Calu3 (cell line): ENCODE data around the gene EGFL7. TPM values are rescaled to one million over a fixed set of nuclear protein-coding genes. Genes with fewer than 3 reads are reported as not detected.

Source experiments
- BruUV-seq: library from RNA; stranded (reverse); fragments of 400-500 nt; replicated peaks from 2 replicates; lab custom pipeline; 2021; lab: Mats Ljungman, UMichigan
- CTCF ChIA-PET: fragments of 300-600 bp; sonication (Branson Sonifier 250); formaldehyde crosslinking; loops from one replicate; lab custom pipeline; 2022; ENCODE audit warnings: antibody characterized with exemption; lab: Charles Lee
- DNase-seq: peaks from one replicate; pipeline ENCODE4 v3.0.0; 2022
- H3K27ac Mint-ChIP-seq: one replicate; pipeline ENCODE4 v1.8.0; 2022; ENCODE audit warnings: mixed read lengths; ENCODE audit not compliant: unreplicated experiment
- H3K27me3 Mint-ChIP-seq: one replicate; pipeline ENCODE4 v1.8.0; 2022; ENCODE audit warnings: mixed read lengths; ENCODE audit not compliant: unreplicated experiment
- H3K36me3 Mint-ChIP-seq: one replicate; pipeline ENCODE4 v1.8.0; 2022; ENCODE audit warnings: mild to moderate bottlenecking, moderate library complexity, mixed read lengths; ENCODE audit not compliant: insufficient read depth, unreplicated experiment
- H3K4me1 Mint-ChIP-seq: one replicate; pipeline ENCODE4 v1.8.0; 2022; ENCODE audit warnings: mild to moderate bottlenecking, low read depth, mixed read lengths; ENCODE audit not compliant: unreplicated experiment
- H3K4me3 Mint-ChIP-seq: one replicate; pipeline ENCODE4 v1.8.0; 2022; ENCODE audit warnings: mild to moderate bottlenecking, low read depth, moderate library complexity, mixed read lengths; ENCODE audit not compliant: unreplicated experiment
- H3K9me3 Mint-ChIP-seq: one replicate; pipeline ENCODE4 v1.8.0; 2022; ENCODE audit warnings: low read depth, mixed read lengths; ENCODE audit not compliant: unreplicated experiment
- intact Hi-C: fragments of 100-400 bp; cut with micrococcal nuclease; formaldehyde crosslinking; loops from one replicate; pipeline ENCODE4 v1.10.0; 2022; ENCODE audit not compliant: unreplicated experiment
- total RNA-seq: library from RNA; stranded (reverse); gene quantifications from 2 replicates; pipeline ENCODE4 v1.2.3, GENCODE V29; 2022
- TF ChIP-seq, protein P1 (sequence below): fragments of 200-600 bp; IDR thresholded peaks from one replicate; pipeline ENCODE4 v1.8.0; 2022; ENCODE audit warnings: antibody characterized with exemption; ENCODE audit not compliant: unreplicated experiment

EGFL7 gene
- total RNA-seq, 1 experiment from 2014 or later, result 1.3 TPM

DNA sequence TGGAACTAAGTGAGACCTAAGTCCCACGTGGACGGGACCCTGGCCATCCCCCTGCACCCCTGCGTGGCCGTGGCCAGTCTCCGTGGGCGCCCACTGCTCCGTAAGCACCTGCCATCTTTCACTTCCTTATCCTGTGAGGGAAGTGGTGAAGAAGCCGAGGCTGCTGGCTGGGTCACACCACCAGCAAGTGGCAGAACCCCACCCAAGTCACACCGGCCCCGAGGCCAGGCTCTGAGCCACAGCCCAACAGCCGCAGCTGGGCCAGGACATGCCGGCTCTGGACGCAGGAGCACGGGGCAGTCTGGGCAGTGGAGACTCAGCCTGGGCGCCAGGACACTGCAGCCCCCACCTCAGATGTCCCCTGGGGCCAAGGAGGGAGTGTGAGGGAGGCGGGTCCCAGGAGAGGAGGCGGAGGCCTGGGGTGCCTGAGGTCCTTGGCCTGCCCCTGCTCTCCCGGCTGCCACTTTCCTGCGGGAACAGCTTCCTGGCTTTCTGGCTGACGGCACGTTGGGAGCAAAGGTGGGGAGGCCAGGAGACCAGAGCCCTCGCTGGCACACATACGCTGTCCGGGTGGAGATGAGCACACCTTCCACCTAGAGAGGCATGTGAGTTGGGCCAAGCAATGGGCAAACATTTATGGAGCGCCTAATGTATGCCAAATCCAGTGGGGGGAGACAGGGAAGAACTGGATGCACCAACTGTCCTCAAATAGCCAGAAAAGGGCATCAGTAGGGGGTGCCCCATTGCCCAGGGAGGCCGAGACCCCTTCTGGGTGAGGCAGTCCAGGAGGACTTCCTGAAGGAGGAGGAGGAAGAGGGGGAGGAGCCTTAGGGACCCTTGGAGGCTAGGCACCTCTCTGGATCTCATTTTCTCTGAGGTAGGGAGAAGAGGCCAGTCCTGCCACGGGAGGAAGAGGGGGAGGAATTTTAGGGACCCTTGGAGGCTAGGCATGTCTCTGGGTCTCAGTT lies 43.9 kb upstream of the EGFL7 start:
- CTCF ChIA-PET, result no interaction called here
- BruUV-seq, result no TSS peak
- H3K4me3 Mint-ChIP-seq, result no peak overlapping the region
- no peak for DNase-seq
- peaks cover 7% of the 10 kb centered on the region for H3K4me1 Mint-ChIP-seq
- intact Hi-C loops, result no loop called here
- H3K27ac Mint-ChIP-seq, result no peak overlapping the region
- no peaks in the 10 kb centered on the region for H3K9me3 Mint-ChIP-seq
- TF ChIP-seq, protein P1, sequence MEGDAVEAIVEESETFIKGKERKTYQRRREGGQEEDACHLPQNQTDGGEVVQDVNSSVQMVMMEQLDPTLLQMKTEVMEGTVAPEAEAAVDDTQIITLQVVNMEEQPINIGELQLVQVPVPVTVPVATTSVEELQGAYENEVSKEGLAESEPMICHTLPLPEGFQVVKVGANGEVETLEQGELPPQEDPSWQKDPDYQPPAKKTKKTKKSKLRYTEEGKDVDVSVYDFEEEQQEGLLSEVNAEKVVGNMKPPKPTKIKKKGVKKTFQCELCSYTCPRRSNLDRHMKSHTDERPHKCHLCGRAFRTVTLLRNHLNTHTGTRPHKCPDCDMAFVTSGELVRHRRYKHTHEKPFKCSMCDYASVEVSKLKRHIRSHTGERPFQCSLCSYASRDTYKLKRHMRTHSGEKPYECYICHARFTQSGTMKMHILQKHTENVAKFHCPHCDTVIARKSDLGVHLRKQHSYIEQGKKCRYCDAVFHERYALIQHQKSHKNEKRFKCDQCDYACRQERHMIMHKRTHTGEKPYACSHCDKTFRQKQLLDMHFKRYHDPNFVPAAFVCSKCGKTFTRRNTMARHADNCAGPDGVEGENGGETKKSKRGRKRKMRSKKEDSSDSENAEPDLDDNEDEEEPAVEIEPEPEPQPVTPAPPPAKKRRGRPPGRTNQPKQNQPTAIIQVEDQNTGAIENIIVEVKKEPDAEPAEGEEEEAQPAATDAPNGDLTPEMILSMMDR, result no peak
- H3K27me3 Mint-ChIP-seq, result peaks cover 52% of the 10 kb centered on the region
- H3K36me3 Mint-ChIP-seq, result no peaks in the 10 kb centered on the region

DNA sequence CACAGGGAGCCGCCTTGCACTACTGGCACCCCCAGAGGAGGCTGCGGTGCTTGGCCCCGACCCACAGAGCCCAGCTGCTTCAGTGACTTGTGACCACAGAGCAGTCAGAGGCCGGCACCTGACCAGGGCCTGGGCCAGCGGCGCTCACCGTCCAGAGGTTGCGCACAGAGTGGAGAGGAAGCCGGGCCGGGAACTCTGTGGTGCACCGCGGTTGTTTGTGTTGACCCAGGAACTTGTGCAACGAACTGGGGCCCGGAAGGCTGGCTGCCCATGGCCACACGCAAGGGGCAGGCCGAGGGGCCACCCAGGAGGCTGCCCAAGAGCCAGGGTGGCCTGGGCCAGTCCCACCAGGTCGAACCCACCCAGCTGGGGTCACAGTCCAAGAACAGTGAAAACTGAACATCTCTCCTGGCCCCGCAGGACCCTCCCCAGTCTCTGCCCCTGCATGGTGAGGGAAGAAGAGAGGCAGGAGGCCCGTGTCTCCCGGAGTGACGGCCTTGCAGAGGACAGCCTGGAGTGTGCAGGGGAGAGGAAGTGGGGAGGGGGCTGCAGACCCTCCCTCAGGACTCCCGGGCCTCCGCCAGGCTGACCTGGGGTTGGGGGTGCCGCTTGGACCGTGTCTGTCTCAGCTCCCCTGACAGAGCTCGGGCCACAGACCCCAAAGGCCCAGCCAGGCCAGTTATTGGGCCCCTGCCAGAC lies 42.8 kb upstream of the EGFL7 start:
- Mint-ChIP-seq H3K27me3 (peaks cover 49% of the 10 kb centered on the region), H3K4me1 (peaks cover 7% of the 10 kb centered on the region), H3K9me3 (no peaks in the 10 kb centered on the region), H3K4me3 (no peak overlapping the region), H3K36me3 (no peaks in the 10 kb centered on the region), H3K27ac (no peak overlapping the region)
- intact Hi-C loops, result no loop called here
- DNase-seq, result no peak
- TF ChIP-seq, protein P1, result no peak
- CTCF ChIA-PET, result no interaction called here
- no TSS peak for BruUV-seq

DNA sequence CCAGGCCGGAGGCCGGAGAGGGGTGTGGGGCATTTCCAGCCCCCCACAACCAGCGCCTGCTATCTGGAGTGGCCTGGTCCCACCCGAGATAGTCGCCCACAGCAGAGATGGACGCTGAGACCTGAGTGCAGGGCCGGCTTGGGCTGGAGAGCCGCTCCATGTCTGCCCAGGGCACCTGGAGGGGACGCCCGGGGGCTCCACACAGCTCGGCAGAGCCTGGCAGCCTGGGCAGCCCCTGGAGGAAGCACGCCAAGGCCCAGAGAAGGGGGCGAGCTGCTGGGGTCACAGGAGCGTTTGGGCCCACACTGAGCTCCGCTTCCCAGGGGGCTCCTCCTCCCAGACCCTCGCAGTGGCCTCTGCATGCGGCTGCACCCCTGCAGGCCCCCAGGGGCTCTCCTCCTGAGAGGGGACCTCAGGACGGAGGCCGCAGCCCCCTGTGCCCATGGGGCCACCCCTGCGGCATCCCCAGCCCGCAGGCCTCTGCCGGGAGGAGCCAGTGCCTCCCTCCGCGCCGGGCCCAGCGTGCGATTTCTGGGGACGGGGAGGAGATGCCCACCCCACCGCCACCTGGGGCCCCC lies 42.2 kb upstream of the EGFL7 start:
- no peak for DNase-seq
- Mint-ChIP-seq H3K36me3 (no peaks in the 10 kb centered on the region), H3K27ac (no peak overlapping the region), H3K27me3 (peaks cover 43% of the 10 kb centered on the region), H3K4me1 (peaks cover 2% of the 10 kb centered on the region), H3K4me3 (no peak overlapping the region), H3K9me3 (no peaks in the 10 kb centered on the region)
- intact Hi-C loops, result no loop called here
- CTCF ChIA-PET, result no interaction called here
- TF ChIP-seq, protein P1, result no peak
- BruUV-seq, result no TSS peak

DNA sequence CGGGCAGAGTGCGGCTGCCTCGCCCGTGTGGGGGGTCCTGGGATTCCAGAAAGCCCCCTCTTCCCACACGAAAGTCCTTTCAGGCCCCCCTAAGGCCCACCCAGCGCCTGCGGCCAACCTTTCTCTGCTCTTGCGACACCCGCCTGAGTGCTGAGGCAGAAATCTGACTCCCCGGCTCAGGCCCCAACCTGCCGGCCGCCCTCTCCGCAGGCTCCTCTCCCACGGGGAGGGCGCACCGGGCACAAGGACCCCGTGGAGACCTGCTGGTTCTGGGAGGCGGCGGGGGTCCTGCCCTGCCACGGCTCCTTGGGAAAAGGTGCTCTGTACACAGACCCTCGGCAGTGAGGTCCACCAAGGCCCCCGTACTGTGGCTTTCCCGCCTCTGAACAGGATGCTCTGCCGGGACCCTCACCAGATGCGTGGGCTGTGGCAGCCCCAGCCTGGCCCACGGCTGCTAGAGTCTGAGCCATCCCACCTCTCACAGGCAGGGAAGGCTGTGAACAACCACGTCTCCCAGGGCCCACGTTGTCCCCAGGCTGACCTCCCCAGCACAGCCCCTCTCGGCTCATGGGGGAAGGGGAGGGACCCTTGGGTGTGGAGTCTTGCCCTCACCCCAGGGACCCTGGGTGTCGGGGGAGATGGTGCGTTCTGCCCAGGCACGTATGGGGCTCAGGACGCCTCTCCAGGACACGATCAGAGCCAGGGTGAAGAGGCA lies 41.5 kb upstream of the EGFL7 start:
- H3K27ac Mint-ChIP-seq, result no peak overlapping the region
- no peak for DNase-seq
- H3K9me3 Mint-ChIP-seq, result no peaks in the 10 kb centered on the region
- no TSS peak for BruUV-seq
- H3K36me3 Mint-ChIP-seq, result no peaks in the 10 kb centered on the region
- H3K4me3 Mint-ChIP-seq, result no peak overlapping the region
- TF ChIP-seq, protein P1, result no peak
- CTCF ChIA-PET, result no interaction called here
- no peaks in the 10 kb centered on the region for H3K4me1 Mint-ChIP-seq
- peaks cover 39% of the 10 kb centered on the region for H3K27me3 Mint-ChIP-seq
- intact Hi-C loops, result no loop called here
